ENCODE measurements around the gene WDR64. TPM values are rescaled to one million over a fixed set of nuclear protein-coding genes. Genes with fewer than 3 reads are reported as not detected.

WDR64 gene
- total RNA-seq, 1 donor from 2014 or later, result not detected

DNA sequence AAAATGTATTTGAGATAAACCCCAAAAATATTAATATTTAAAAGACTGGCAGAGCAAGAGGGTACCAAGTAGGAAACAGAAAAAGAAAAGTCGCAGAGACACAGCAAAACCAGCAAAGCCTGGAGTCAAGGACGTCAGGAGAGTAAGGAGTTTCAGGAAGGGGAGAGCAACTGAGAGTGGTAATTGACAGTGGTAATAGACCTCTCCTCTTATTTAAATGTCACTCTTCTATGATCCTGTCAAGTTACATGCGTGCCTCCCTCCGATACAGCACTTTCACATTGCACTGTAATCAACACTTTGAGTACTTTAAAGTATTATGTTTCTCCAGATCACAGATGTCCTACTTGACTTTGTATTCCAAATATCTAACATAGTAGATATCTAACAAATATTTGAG, 113.3 kb downstream of the WDR64 start:
- H3K4me3 ChIP-seq, result no peak overlapping the region
- intact Hi-C loops (cut with DNase I), result no loop called here

DNA sequence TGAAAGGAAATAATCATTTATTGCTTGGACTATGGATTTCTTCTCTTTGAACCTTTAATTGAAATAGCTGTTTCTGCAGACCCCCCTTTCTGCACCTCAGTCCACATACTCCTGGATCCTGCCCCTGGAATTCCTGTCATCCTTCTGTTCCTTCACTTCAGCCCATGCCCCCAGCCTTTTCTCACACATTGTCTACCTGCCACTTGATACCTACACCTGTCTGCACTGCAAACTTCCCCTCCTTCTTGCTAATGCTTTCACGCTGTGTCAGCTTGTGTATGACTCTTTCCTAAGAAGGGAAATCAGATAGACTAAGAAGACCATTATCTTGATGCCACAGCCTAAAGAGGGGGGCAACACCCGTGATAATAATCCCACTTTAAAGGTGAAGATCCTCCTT, 115.7 kb downstream of the WDR64 start:
- intact Hi-C loops (cut with DNase I), result no loop called here
- no peak for DNase-seq (ENCODE audit: extremely low spot score in 2 of 2)
- TF ChIP-seq, protein P1, sequence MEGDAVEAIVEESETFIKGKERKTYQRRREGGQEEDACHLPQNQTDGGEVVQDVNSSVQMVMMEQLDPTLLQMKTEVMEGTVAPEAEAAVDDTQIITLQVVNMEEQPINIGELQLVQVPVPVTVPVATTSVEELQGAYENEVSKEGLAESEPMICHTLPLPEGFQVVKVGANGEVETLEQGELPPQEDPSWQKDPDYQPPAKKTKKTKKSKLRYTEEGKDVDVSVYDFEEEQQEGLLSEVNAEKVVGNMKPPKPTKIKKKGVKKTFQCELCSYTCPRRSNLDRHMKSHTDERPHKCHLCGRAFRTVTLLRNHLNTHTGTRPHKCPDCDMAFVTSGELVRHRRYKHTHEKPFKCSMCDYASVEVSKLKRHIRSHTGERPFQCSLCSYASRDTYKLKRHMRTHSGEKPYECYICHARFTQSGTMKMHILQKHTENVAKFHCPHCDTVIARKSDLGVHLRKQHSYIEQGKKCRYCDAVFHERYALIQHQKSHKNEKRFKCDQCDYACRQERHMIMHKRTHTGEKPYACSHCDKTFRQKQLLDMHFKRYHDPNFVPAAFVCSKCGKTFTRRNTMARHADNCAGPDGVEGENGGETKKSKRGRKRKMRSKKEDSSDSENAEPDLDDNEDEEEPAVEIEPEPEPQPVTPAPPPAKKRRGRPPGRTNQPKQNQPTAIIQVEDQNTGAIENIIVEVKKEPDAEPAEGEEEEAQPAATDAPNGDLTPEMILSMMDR (IDR thresholded peaks at IDR 0.05), result no peak
- TF ChIP-seq POLR2AphosphoS5 (IDR thresholded peaks at IDR 0.05; ENCODE audit: insufficient read depth in 1 of 2, low read depth in 1 of 2) (no peak), POLR2A (IDR thresholded peaks at IDR 0.05) (no peak)

More for the DNA sequence above, 113.3 kb downstream of the WDR64 start:
- Histone ChIP-seq H3K4me1 (no peaks in the 10 kb centered on the region), H3K27me3 (no peaks in the 10 kb centered on the region), H3K27ac (no peak overlapping the region), H3K36me3 (no peaks in the 10 kb centered on the region), H3K9me3 (no peaks in the 10 kb centered on the region)
- TF ChIP-seq POLR2AphosphoS5 (IDR thresholded peaks at IDR 0.05; ENCODE audit: insufficient read depth in 1 of 2, low read depth in 1 of 2), result no peak
- no peak for TF ChIP-seq POLR2A (IDR thresholded peaks at IDR 0.05)
- TF ChIP-seq, protein P1 (IDR thresholded peaks at IDR 0.05), result no peak
- no peak for DNase-seq (ENCODE audit: extremely low spot score in 2 of 2)

DNA sequence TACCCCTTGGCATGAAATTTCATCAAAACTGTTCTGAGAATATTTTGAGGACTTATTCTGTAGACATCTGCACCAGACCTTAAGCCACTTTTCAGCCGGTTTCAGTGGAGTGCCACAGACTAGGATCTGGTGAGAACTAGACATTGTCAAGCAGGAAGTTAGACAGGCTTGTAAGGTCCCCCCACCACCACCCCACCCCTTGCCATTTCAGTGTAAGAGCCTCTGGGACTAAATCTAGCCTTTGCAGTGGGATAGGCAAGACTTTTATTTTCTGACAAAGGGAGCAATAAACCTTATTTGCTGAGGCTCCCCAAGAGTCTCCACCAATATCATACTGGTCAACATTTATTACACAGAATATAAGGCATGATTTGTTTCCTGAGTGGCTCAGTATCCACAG, 118.0 kb downstream of the WDR64 start:
- Histone ChIP-seq H3K9me3 (no peaks in the 10 kb centered on the region), H3K36me3 (no peaks in the 10 kb centered on the region), H3K27me3 (no peaks in the 10 kb centered on the region), H3K4me1 (no peaks in the 10 kb centered on the region), H3K4me3 (no peak overlapping the region), H3K27ac (no peak overlapping the region)
- DNase-seq (ENCODE audit: extremely low spot score in 2 of 2), result no peak
- TF ChIP-seq POLR2AphosphoS5 (IDR thresholded peaks at IDR 0.05; ENCODE audit: insufficient read depth in 1 of 2, low read depth in 1 of 2), result no peak
- TF ChIP-seq, protein P1 (IDR thresholded peaks at IDR 0.05), result no peak
- no peak for TF ChIP-seq POLR2A (IDR thresholded peaks at IDR 0.05)
- intact Hi-C loops (cut with DNase I), result no loop called here

More for the DNA sequence above, 115.7 kb downstream of the WDR64 start:
- Histone ChIP-seq H3K36me3 (no peaks in the 10 kb centered on the region), H3K4me1 (no peaks in the 10 kb centered on the region), H3K4me3 (no peak overlapping the region), H3K27ac (no peak overlapping the region), H3K9me3 (no peaks in the 10 kb centered on the region), H3K27me3 (no peaks in the 10 kb centered on the region)

DNA sequence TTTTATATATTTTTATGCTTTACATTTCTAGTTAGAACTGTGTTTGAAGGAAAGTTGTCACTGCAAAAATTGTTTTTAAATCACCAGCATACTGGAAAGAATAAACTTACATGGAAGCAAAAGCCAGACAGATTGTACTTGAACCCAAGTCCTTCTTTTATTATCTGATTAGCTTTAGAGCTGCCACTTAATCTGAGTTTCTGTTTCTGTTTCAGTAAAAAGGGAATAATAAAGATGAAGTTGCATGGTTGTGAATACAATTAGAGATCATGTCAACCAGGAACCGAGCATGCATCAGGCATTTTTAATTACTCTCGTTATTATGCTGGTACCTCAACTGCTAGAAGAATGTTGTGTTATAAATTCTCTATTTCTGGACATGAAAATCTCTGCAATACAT, 119.0 kb downstream of the WDR64 start:
- H3K4me3 ChIP-seq, result no peak overlapping the region
- no peak overlapping the region for H3K27ac ChIP-seq
- H3K27me3 ChIP-seq, result no peaks in the 10 kb centered on the region
- H3K9me3 ChIP-seq, result no peaks in the 10 kb centered on the region
- TF ChIP-seq POLR2A (IDR thresholded peaks at IDR 0.05) (no peak), POLR2AphosphoS5 (IDR thresholded peaks at IDR 0.05; ENCODE audit: insufficient read depth in 1 of 2, low read depth in 1 of 2) (no peak)
- TF ChIP-seq, protein P1 (IDR thresholded peaks at IDR 0.05), result no peak
- H3K4me1 ChIP-seq, result no peaks in the 10 kb centered on the region
- intact Hi-C loops (cut with DNase I), result no loop called here
- no peaks in the 10 kb centered on the region for H3K36me3 ChIP-seq
- no peak for DNase-seq (ENCODE audit: extremely low spot score in 2 of 2)

DNA sequence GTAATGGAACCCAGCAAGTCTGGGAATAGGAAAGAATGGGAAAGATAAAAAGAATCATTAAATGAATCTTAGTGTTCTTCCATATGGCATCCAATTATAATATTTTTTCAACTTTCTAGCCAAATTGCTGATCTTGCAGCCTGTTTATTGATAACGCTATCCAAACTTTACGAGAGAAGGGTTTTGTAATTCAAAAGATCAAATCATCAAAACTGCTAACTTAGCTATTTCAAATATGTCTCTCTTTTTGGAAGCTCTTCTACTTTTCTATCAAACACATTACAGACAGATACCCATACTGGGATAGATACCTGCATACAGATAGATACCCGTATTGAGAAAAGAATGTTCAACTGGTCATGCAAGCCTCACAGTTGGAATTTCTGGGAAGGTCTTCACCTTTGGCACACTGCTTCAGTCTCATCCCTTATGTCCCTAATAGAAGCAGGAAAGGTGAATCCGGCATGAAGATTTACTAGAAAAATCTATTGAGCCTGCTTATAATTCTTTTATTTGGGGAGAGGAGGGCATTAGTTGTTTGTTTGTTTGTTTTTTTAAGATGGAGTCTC, 120.9 kb downstream of the WDR64 start:
- Histone ChIP-seq H3K4me3 (no peak overlapping the region), H3K27ac (no peak overlapping the region), H3K27me3 (no peaks in the 10 kb centered on the region), H3K4me1 (no peaks in the 10 kb centered on the region), H3K36me3 (no peaks in the 10 kb centered on the region), H3K9me3 (no peaks in the 10 kb centered on the region)
- intact Hi-C loops (cut with DNase I), result no loop called here
- TF ChIP-seq POLR2A (IDR thresholded peaks at IDR 0.05), result no peak
- TF ChIP-seq, protein P1 (IDR thresholded peaks at IDR 0.05), result no peak
- no peak for TF ChIP-seq POLR2AphosphoS5 (IDR thresholded peaks at IDR 0.05; ENCODE audit: insufficient read depth in 1 of 2, low read depth in 1 of 2)
- DNase-seq (ENCODE audit: extremely low spot score in 2 of 2), result no peak
